GM18498 (cell line): ENCODE data around the gene DNM3.

Experiments
- ATAC-seq: cut with Tn5 transposase; IDR thresholded peaks from one replicate; pipeline ENCODE4 v1.9.1; 2021; ENCODE audit warnings: mild to moderate bottlenecking, moderate library complexity; ENCODE audit not compliant: unreplicated experiment

DNM3 gene

DNA sequence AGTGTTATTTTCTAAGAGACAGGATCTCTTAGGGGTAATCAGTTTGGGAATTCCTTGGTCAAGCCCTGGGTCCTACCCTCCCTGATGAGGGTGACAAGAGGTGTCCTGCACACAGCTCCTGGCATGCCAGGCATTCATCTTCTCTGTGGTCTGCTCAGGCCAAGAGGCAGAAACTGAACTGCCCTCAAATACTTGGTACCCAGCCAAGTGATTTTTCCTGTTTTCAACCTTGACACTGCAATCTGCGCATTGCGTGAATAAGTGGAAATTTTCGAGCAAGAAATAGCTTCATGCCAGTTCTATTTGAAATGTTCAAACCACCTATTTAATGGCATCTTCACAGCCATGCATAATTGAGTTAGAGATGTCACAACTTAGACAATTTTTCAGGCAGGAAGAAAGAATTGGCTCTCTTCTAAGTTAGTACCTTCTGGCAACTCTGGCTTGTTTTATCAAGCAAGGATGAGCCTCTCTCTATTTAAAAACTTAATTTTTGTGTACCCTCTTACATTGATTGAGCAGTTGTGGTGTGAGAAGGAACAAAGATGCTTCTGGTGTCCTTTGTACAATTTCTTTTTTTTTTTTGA is 27.0 kb downstream of the DNM3 start:
- ATAC-seq = no peak

DNA sequence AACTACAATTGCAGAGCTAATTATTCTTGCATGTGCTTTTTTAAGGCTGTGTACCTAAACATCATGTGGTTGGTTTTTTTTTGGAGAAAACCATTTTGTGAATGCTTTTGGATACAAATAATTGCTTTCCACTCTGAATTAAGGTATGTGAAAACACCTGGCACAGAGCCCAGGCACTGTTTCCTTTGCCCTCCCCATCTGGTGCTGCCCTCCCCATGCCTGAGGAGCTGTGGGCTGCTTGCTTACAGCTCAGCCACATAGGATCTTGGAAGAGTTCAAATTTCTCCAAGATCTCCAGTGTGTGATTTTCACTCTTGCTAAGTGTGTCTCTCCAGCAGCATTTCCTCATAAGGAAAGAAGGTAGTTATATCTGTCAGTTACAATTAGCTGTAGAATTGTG is 27.8 kb downstream of the DNM3 start:
- ATAC-seq = no peak

DNA sequence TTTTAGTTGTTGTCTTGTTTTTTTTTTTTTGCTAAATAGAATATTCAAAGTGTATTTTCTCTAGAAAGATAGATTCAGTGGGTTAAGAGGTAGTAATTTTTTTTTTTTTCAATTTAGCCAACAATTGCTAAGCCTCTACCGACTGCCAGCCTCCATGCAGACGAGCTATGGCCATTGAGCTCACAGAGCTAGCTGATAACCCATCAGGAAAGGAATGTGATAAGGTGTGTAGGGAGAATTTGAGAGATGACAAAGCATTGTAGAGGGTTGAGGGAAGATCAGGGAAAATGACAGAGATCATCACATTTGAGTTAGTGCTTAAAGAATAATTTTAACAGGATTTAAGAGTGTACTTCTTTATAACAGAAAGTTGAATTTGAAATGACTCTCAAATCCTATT is 30.6 kb downstream of the DNM3 start:
- no peak for ATAC-seq

DNA sequence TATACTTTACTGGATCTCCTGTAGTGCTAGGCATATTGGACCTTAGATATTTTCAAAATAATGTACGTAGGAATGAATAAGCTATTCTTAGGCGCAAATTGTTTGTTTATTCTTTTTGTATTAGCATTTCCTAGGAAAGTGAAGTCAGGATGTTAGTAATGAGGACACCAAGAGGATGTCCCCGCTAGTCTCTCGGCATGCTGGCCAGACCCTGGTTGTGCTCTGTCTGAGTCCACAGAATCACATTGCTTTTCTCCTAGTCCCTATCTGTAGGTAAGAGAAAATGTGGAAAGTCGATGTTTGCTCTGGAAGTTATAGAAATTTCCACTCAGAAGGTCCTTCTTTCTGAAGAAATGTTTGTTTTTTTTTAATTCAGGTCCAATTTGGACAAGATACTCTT is 31.1 kb downstream of the DNM3 start:
- ATAC-seq = no peak

DNA sequence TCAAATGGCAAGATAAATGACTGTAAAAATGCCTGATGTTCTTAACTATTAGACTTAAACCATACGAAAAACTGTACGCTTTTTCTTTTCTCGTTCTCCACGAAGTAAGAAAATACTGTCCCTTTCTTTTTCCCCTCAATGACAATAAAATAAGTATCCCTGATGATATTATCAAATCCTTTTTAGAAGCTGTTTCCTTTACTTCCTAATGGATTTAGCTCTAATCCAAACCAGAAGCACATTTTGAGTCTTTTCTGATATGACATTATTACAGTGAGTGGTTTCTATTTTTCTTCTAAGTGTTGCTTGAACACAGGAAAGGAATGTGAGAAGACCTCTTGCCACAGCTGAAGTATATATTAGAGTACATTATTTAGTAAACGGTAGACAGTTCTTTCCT is 32.4 kb downstream of the DNM3 start:
- ATAC-seq = no peak

DNA sequence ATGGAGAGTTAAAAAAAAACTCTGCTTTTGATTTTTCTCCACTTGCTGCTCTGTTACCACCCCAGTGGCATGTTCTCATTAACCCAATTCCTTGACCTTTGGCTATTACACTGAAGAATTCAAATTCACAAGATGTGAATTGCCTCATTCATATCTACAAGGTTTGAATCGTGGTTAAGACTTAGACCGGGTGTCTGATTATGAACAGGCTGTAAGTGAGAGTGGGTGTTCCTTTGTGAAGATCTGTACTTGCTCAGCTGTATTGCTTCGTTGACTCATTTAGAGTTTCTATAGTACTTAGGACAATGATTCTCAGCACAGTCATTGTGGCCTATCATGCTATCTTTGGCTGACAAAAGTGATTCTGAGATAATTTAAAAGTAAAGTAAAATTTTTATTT is 36.4 kb downstream of the DNM3 start:
- peak; percentile 81 for ATAC-seq

DNA sequence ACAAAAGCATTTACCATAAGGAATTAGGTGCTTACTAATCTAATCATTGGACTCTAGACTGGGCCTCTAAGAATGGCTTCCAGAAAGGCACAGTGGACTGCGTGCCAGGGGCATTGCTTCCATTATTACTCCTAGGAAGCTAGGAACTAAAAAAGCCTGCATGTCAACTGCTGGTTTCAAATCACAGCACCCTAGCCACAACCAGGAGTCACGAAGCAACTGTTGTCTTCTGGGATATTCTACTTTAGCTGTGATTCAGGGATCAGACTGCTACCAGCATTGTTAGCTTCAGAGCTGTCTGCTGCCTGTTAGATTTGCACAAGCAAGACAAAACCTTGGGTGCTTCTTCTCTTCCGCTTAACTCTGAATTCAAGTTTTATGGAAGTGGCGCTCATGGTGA is 38.3 kb downstream of the DNM3 start:
- ATAC-seq = no peak

DNA sequence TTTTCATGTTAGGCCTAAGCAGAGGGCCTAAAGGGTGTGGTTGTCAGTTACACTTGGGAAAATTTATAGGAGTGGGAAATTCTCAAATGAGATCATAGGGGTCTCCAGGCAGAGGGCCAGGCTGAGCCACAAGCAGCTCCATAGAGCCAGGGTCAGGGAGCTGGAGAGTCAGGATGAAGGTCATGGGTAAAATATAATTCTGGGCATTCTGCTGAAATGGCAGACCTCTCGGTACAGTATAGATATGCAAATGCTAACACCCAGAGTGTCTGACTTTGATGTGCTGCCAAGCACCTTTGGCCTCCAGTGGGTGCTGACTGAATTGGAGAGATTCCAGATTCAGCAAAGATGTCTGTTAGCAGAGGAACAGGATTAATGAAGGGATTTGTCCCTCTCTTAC is 40.1 kb downstream of the DNM3 start:
- no peak for ATAC-seq

DNA sequence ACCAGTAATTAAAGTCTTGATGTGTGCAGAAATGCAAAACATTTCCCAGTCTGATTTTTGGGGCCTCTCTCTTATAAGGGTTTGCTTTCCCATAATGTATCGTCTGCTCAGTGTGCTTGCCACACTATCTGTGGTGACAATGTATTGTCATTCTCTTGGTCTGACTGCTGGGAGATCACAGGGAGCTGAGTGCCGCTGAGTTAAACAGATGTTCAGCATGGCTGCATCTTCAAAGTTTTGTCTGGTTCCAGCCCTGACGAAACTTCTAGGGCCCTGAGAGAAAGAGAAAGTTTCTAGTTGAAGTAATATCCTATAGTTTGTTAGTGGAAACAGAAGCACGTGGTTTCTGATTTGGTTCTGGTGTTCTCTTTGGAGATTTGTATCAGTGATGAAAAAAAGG is 42.6 kb downstream of the DNM3 start:
- ATAC-seq = no peak

DNA sequence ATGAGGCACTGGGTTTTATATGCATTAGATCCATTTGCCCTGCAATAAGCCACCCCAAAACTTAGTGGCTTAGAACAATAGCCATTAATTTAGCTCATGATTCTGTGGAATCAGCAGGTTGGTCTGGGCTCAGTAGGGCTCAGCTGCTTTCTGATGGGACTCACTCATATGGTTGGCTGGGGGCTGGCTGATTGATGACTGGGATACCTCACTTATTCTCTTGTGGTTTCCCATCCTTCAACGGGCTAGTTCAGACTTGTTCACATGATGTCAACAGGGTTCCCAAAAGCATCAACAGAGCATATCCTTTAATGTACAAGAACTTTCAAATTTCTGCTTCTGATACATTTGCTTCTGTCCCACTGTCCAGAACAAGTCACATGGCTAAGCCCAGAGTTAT is 43.2 kb downstream of the DNM3 start:
- ATAC-seq = peak; percentile 55

DNA sequence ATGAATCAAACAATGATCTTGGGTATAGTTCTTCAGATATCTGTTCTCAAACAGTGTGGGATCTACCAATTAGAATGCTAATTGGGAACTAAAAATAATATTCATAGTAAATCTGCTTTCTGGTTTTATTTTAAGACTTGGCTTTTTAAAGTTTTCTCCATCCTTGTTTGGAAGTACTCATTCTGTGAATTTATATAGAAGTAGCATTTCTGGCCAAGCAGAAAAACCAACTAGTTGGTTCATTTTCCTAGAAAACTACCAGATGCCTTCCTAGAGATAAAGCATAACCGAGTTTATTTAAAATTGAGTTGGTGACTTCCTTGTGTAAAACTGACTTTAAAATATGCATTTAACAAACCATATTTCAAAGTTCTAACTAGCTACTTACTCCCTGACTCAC is 48.8 kb downstream of the DNM3 start:
- no peak for ATAC-seq

DNA sequence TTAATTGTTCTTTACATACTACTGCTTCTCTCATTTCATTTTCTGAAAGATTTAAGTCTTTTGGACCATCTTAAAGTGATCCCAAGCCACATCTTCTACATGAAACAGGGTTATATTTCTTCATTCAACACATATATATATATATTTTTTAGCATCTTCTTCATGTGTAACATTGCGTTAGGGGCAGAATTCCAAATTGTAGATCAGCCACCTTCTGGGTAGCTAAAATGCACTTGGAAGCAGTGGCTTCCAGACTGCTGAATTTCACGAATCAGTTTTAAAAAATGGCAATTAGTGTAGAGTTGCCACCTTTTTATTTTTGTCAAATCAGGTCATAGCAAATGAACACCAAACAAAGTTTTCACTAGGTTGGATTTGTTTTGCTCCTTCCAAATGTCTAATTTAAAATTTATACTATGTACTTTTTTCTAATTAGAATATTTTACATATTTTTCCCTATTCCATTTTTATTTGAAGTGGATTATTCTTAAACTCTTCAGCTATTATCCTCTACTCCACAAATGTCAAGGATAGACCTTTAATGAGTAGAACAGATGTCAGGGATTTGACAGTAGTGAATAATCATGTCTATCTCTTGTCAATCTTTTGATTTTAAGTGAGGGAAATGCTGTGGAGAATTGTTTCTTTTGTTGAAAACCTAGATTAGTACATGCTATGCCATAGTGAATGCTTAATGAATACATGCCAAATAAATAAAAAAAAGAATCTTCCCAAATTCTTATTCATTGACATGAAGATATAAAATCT is 55.8 kb downstream of the DNM3 start:
- no peak for ATAC-seq

DNA sequence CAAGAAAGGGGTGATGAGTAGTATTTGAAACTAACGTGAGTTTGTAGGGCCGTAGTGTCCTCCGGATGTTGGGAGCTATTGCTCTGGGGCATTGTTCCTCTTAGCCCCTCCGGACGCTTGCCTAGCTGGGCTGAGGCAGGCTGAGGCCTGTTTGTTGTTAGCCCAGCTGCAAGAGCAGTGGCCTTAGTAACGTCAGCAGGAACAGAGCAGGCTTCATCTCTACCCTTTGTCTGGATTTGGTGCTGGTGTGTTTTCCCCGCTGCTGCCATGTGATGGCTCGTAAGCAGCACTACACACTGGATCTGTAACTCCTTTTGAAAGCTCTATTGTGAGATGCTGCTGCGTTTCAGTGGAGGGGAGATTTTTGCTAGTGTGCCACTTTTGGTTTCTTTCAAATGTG is 57.6 kb downstream of the DNM3 start:
- no peak for ATAC-seq

DNA sequence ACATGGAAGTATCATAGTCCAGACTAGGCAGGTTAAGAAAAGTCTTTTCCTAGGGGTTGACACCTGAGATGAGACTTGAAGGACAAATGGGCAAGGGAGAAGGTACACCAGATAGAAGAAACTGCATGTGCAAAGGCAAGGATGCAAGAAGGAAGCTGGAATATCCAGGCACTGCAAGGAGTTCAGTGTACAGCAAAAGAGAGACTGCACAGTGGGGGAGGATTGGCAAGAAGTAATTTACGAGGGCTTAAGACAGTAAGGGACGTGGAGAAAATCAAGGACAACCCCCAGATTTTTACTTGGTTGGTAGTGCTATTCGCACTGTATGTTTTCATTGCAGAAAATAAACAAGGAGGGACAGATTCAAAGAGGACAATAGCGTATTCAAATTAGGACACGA is 58.5 kb downstream of the DNM3 start:
- no peak for ATAC-seq

DNA sequence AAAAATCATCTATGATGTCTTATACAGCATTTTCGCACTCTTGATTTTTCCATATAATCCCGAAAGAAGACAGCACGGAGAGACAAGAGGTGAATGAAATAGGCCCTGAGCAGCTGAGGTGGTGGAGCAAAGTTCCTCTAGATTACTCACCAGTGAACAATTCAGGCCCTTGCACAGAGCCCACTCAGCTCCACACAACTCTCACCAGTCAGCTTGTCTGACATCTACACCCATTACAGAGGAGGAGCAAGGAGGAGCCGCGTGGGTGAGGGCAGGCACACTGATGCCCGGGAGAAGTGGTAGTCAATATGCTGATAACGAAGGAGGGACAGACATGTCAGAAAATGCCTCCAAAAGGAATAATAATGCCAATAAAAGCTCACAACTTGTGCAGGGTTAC is 59.9 kb downstream of the DNM3 start:
- ATAC-seq = no peak

DNA sequence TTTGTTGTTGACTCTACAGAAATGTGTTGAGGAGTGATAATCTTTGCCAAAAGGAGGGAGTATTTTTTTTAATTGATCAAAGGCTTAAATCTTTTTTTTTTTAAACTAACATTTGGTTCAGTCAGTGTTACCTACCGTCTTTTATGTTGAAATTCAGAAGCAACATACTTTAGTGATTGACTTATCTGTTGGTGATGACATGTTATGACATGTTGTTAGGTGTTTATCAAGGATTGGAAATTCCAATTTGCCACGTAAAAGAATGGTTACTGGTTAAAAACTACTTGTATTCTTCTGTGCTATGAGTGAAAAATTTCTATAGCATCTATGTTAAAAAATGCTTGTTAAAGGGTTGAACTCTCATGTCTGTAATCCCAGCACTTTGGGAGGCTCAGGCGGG is 61.2 kb downstream of the DNM3 start:
- no peak for ATAC-seq

DNA sequence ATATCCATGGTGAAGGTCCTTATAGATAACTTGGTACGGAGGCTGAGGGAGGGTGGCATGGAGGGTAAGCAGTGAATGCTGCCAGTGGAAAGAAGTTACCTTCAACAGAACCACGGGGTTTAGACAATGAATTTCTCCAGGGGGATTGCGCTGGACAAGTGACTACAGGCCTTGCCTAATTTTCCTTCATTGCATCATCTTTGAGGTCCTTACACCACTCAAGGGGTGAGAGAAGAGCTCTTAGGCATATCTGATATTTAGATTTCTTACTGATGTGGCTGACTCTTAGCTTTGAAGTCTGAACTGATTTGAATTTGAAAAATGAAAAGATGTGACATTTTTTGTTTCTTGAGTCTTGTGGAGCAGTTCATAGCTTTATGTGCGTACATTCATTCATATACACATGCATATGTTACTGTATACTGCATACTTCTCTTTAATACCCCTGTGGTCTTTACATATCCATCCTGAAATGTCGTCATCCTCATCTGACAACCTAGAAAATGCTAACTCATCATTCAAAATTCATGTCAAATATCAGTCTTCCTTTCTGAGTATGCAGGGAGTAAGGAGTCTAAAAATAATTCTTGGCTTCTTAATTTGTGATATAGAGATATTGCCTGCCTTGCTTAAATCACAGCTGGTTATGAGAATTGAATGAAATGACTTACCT is 63.6 kb downstream of the DNM3 start:
- no peak for ATAC-seq

DNA sequence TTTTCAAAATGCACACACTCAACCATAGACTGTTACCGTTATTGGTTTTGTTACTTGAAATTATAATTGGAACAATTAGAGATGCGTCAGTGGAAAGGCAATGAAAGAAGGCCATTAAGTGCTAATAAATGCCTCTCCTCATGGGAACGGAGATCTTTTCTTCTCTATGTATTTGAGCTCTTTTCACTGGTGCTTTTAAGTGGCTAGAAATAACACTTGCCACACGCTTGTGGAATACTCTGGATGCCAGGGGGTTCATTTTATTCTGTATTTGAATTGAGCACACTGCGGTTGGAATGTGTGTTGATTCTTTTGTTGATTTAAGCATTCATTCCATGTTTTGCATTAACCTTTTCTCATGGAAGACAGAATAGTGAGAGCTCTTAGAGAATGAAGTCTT is 68.4 kb downstream of the DNM3 start:
- ATAC-seq = no peak

DNA sequence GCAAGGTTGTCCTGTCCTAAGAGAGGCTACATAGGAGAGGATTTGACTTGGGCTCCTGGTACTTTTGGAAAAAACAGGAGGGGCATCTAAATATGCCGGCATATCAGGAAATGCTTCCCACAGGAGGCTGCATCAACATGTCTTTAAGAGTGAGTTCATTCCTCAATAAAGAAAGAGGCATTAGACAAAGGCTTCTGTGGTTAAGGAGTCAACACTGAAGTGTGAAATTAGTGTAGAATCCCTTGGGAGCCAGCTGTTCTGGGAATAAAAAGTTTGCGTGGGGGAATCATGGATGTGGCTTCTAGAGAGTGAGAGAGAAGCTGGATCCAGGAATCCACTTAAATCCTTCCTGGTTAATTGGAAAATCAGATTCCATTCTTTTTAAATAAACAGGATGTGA is 69.5 kb downstream of the DNM3 start:
- no peak for ATAC-seq

DNA sequence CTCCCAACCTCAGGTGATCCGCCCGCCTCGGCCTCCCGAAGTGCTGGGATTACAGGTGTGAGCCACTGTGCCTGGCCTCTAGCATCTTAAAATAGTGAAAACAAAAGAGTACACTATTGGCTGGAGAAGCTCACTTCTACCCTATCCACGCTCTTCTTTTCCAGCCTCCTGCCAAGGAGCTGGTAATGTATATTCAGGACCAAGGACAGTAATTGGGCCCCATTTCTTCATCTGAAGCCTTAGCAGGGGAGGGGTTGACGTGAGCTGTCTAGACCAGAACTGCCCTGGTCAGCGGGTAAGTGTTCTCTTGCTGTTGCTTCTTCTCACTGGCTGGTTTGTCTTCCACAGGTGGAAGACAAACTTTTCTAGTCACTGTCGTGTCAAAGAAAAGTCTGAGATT is 70.2 kb downstream of the DNM3 start:
- no peak for ATAC-seq

DNA sequence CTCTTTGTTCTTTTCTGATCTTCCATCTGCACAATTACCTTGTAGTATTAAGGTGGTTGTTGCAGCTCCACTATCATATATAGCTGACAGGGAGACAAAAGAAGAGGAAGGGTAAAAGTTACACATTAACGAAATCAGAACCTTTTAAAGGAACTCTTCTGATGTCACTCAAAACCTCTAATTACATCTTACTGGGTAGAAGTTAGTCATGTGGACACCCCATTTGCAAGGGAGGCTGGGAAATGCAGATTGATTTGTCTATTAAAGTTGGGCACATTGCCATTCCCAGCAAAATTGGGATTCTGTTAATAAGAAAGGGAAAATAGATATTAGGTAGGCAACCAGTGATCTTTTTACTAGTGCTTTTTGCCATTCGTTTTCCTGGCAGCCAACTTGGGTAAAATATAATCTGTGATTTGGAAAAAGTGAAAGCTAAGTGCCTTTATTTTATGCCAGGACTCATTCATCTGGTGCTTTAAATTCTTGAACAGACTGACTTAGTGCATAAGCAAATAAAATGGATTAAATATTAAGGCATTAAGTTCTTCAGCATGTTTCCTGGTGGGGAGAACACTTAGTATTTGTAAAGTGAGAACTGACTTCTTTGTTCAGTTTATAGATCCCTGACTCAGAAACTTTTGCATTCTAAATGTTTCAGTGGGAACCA is 71.3 kb downstream of the DNM3 start:
- ATAC-seq = no peak

DNA sequence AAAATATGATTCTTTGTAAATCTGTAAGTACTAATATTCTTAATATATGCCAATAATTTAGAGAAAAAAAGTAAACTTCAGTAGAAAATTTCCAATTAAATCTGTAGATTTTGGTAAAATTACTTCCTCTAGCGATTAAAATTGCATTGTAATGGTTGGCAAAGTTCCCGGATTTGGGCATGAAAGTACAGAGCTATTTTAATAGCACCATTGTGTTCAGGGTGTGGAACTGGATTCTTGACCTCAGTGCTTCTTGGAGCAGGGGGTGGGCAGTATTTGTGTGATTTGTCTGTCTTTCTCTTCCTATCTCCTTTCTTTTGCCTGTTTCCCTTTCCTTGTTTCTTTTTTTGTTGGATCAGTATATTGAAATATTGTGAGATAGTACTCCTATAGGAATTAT is 72.1 kb downstream of the DNM3 start:
- ATAC-seq = no peak
